Caco-2 (cell line): ENCODE results near the gene RUVBL1. TPM values are rescaled to one million over a fixed set of nuclear protein-coding genes. Genes with fewer than 3 reads are reported as not detected.

Source experiments
- BruUV-seq: library from RNA; stranded (reverse); fragments of 400-500 nt; replicated peaks from 2 replicates; lab custom pipeline; 2021; lab: Mats Ljungman, UMichigan
- CTCF ChIA-PET: fragments of 300-600 bp; sonication (Branson Sonifier 250); formaldehyde crosslinking; loops from one replicate; lab custom pipeline; 2022; ENCODE audit warnings: antibody characterized with exemption; lab: Charles Lee
- POLR2A ChIA-PET: fragments of 300-600 bp; sonication (Branson Sonifier 250); formaldehyde crosslinking; loops from one replicate; lab custom pipeline; 2022; ENCODE audit warnings: antibody characterized with exemption; lab: Charles Lee
- DNase-seq, 2 experiments: peaks; one replicate each; pipeline versions ENCODE4 v3.0.0 to v3.0.0-alpha.2; 2020 to 2022
- H3K27me3 ChIP-seq: replicated peaks from 2 replicates; pipeline ENCODE4 v1.6.0; 2011; ENCODE audit warnings: low read length; ENCODE audit not compliant: control insufficient read depth, insufficient read depth
- H3K36me3 ChIP-seq: 2 replicates; pipeline ENCODE4 v1.5.1; 2011; ENCODE audit warnings: low read length; ENCODE audit not compliant: control insufficient read depth, insufficient read depth
- H3K4me1 ChIP-seq: fragments of 250-450 bp; sonication (Bioruptor Pico); 2 replicates; pipeline ENCODE4 v1.5.1; 2020; ENCODE audit warnings: mild to moderate bottlenecking
- H3K4me3 ChIP-seq: 2 replicates; pipeline ENCODE4 v1.5.1; 2011; ENCODE audit warnings: low read depth, mild to moderate bottlenecking, control low read depth, low read length
- H3K9me3 ChIP-seq: fragments of 250-450 bp; sonication (Bioruptor Pico); 2 replicates; pipeline ENCODE4 v1.5.1; 2020; ENCODE audit warnings: mild to moderate bottlenecking, moderate library complexity
- H3K27ac Mint-ChIP-seq: one replicate; pipeline ENCODE4 v1.8.0; 2022; ENCODE audit warnings: mixed read lengths; ENCODE audit not compliant: unreplicated experiment
- H3K27me3 Mint-ChIP-seq: one replicate; pipeline ENCODE4 v1.8.0; 2022; ENCODE audit warnings: mixed read lengths; ENCODE audit not compliant: insufficient read depth, unreplicated experiment
- H3K36me3 Mint-ChIP-seq: one replicate; pipeline ENCODE4 v1.8.0; 2022; ENCODE audit warnings: mild to moderate bottlenecking, mixed read lengths; ENCODE audit not compliant: insufficient read depth, unreplicated experiment
- H3K4me1 Mint-ChIP-seq: one replicate; pipeline ENCODE4 v1.8.0; 2022; ENCODE audit warnings: low read depth, mixed read lengths; ENCODE audit not compliant: unreplicated experiment
- H3K4me3 Mint-ChIP-seq: one replicate; pipeline ENCODE4 v1.8.0; 2022; ENCODE audit warnings: mild to moderate bottlenecking, moderate library complexity, mixed read lengths; ENCODE audit not compliant: unreplicated experiment
- H3K9me3 Mint-ChIP-seq: one replicate; pipeline ENCODE4 v1.8.0; 2022; ENCODE audit warnings: mixed read lengths; ENCODE audit not compliant: unreplicated experiment
- intact Hi-C: fragments of 100-400 bp; cut with micrococcal nuclease; formaldehyde crosslinking; loops from one replicate; pipeline ENCODE4 v1.10.0; 2022; ENCODE audit not compliant: unreplicated experiment
- total RNA-seq: library from RNA; stranded (reverse); gene quantifications from 2 replicates; pipeline ENCODE4 v1.2.3, GENCODE V29; 2022
- TF ChIP-seq, protein P1 (sequence below), 2 experiments: fragments of 200-600 bp in 1 of 2; IDR thresholded peaks; 1 replicate in 1 of 2; 2 replicates in 1 of 2; pipeline versions ENCODE4 v1.5.1 to v1.8.0; 2011 to 2022; ENCODE audit warnings: antibody characterized with exemption in 1 of 2, control low read depth in 1 of 2, inconsistent platforms in 1 of 2, low read depth in 1 of 2, low read length in 1 of 2, mild to moderate bottlenecking in 1 of 2, moderate library complexity in 1 of 2; ENCODE audit not compliant: insufficient read depth in 1 of 2, severe bottlenecking in 1 of 2, unreplicated experiment in 1 of 2

The RUVBL1 gene
- total RNA-seq, 1 experiment from 2014 or later: 56.4 TPM

- H3K9me3 Mint-ChIP-seq: no peaks in the 10 kb centered on the region
- 0 out of 2 replicates have a peak, but pooled peaks cover 2% of the 10 kb centered on the region for H3K36me3 ChIP-seq
- no peaks in the 10 kb centered on the region for H3K27me3 Mint-ChIP-seq
- ChIA-PET CTCF (no interaction called here), POLR2A (no interaction called here)
- TF ChIP-seq, protein P1, sequence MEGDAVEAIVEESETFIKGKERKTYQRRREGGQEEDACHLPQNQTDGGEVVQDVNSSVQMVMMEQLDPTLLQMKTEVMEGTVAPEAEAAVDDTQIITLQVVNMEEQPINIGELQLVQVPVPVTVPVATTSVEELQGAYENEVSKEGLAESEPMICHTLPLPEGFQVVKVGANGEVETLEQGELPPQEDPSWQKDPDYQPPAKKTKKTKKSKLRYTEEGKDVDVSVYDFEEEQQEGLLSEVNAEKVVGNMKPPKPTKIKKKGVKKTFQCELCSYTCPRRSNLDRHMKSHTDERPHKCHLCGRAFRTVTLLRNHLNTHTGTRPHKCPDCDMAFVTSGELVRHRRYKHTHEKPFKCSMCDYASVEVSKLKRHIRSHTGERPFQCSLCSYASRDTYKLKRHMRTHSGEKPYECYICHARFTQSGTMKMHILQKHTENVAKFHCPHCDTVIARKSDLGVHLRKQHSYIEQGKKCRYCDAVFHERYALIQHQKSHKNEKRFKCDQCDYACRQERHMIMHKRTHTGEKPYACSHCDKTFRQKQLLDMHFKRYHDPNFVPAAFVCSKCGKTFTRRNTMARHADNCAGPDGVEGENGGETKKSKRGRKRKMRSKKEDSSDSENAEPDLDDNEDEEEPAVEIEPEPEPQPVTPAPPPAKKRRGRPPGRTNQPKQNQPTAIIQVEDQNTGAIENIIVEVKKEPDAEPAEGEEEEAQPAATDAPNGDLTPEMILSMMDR (IDR thresholded peaks at IDR 0.05; ENCODE audit: insufficient read depth in 1 of 2, low read depth in 1 of 2, low read length in 1 of 2, severe bottlenecking in 1 of 2, unreplicated experiment in 1 of 2): no peak
- no peak overlapping the region for H3K4me3 ChIP-seq
- no peak for DNase-seq
- intact Hi-C loops: no loop called here
- no peaks in the 10 kb centered on the region for H3K27me3 ChIP-seq
- no TSS peak for BruUV-seq
- peaks cover 28% of the 10 kb centered on the region for H3K36me3 Mint-ChIP-seq
- no peak overlapping the region for H3K4me3 Mint-ChIP-seq
- no peaks in the 10 kb centered on the region for H3K4me1 Mint-ChIP-seq
- no peaks in the 10 kb centered on the region for H3K9me3 ChIP-seq
- H3K4me1 ChIP-seq: no peaks in the 10 kb centered on the region
- no peak overlapping the region for H3K27ac Mint-ChIP-seq
These were observed 15.8 kb downstream of the RUVBL1 start for GRCh38 chr3:128107834-128108233.

GRCh38 chr3:128103136-128103676, 20.4 kb downstream of the RUVBL1 start:
- H3K36me3 Mint-ChIP-seq: peaks cover 27% of the 10 kb centered on the region
- no peaks in the 10 kb centered on the region for H3K9me3 Mint-ChIP-seq
- H3K27ac Mint-ChIP-seq: no peak overlapping the region
- H3K4me1 Mint-ChIP-seq: peaks cover 8% of the 10 kb centered on the region
- DNase-seq: no peak
- Histone ChIP-seq H3K4me3 (no peak overlapping the region), H3K4me1 (peaks cover 10% of the 10 kb centered on the region; the same call in 1 of the 2 replicates), H3K9me3 (no peaks in the 10 kb centered on the region), H3K27me3 (no peaks in the 10 kb centered on the region), H3K36me3 (no peaks in the 10 kb centered on the region; the same call in 1 of the 2 replicates)
- H3K27me3 Mint-ChIP-seq: no peaks in the 10 kb centered on the region
- CTCF ChIA-PET: no interaction called here
- no peak overlapping the region for H3K4me3 Mint-ChIP-seq
- POLR2A ChIA-PET: no interaction called here
- intact Hi-C loops: no loop called here
- TF ChIP-seq, protein P1 (IDR thresholded peaks at IDR 0.05; ENCODE audit: insufficient read depth in 1 of 2, low read depth in 1 of 2, low read length in 1 of 2, severe bottlenecking in 1 of 2, unreplicated experiment in 1 of 2): no peak
- BruUV-seq: no TSS peak

GRCh38 chr3:128100638-128101037, 23.0 kb downstream of the RUVBL1 start:
- POLR2A ChIA-PET: no interaction called here
- Mint-ChIP-seq H3K4me1 (peaks cover 15% of the 10 kb centered on the region), H3K36me3 (peaks cover 39% of the 10 kb centered on the region), H3K9me3 (no peaks in the 10 kb centered on the region), H3K27ac (no peak overlapping the region), H3K27me3 (no peaks in the 10 kb centered on the region), H3K4me3 (no peak overlapping the region)
- Histone ChIP-seq H3K9me3 (no peaks in the 10 kb centered on the region), H3K4me3 (no peak overlapping the region), H3K36me3 (peaks cover 2% of the 10 kb centered on the region; the same call in 1 of the 2 replicates), H3K27me3 (no peaks in the 10 kb centered on the region), H3K4me1 (peaks cover 18% of the 10 kb centered on the region; the same call in 1 of the 2 replicates)
- DNase-seq: no peak
- CTCF ChIA-PET: no interaction called here
- TF ChIP-seq, protein P1 (IDR thresholded peaks at IDR 0.05; ENCODE audit: insufficient read depth in 1 of 2, low read depth in 1 of 2, low read length in 1 of 2, severe bottlenecking in 1 of 2, unreplicated experiment in 1 of 2): no peak
- BruUV-seq: no TSS peak
- intact Hi-C loops: no loop called here
